Lung (tissue), 12 donors: ENCODE results near the gene CYP26C1. TPM values are rescaled to one million over a fixed set of nuclear protein-coding genes. Genes with fewer than 3 reads are reported as not detected.

Experiments
- ATAC-seq: fragments of 200-7000 bp; cut with Tn5 transposase; one replicate; pipeline ENCODE4 v1.9.1; 2020; ENCODE audit warnings: moderate number of reproducible peaks; ENCODE audit not compliant: insufficient read depth, low FRiP score
- DNase-seq, 3 donors: peaks; one replicate each; pipeline ENCODE4 v3.0.0-alpha.2; 2013 to 2017
- H3K27ac ChIP-seq, 2 donors: one replicate each; pipeline ENCODE4 v1.5.1; 2013; ENCODE audit warnings: mild to moderate bottlenecking in 2 of 2, moderate library complexity in 2 of 2, control low read depth in 1 of 2, inconsistent platforms in 1 of 2, low read depth in 1 of 2, low read length in 1 of 2
- H3K27me3 ChIP-seq, 3 donors: one replicate each; pipeline ENCODE4 v1.5.1; 2013; ENCODE audit warnings: low read length in 2 of 3; ENCODE audit not compliant: control insufficient read depth in 3 of 3, insufficient read depth in 3 of 3
- H3K36me3 ChIP-seq, 4 donors: one replicate each; pipeline ENCODE4 v1.5.1; 2013; ENCODE audit warnings: low read length in 4 of 4, mild to moderate bottlenecking in 1 of 4, moderate library complexity in 1 of 4; ENCODE audit not compliant: control insufficient read depth in 4 of 4, insufficient read depth in 4 of 4
- H3K4me1 ChIP-seq, 5 donors: one replicate each; pipeline ENCODE4 v1.5.1; 2013; ENCODE audit warnings: low read length in 5 of 5, mild to moderate bottlenecking in 2 of 5, moderate library complexity in 1 of 5; ENCODE audit not compliant: control insufficient read depth in 5 of 5, insufficient read depth in 5 of 5
- H3K4me3 ChIP-seq: one replicate; pipeline ENCODE4 v1.5.1; 2013; ENCODE audit warnings: mild to moderate bottlenecking, control low read depth, moderate library complexity
- H3K9ac ChIP-seq, 2 donors: one replicate each; pipeline ENCODE4 v1.5.1; 2013; ENCODE audit warnings: low read length in 2 of 2, control low read depth in 1 of 2; ENCODE audit not compliant: insufficient read depth in 1 of 2
- H3K9me3 ChIP-seq, 4 donors: one replicate each; pipeline ENCODE4 v1.5.1; 2013; ENCODE audit warnings: low read length in 3 of 4, mild to moderate bottlenecking in 1 of 4, moderate library complexity in 1 of 4; ENCODE audit not compliant: control insufficient read depth in 4 of 4, insufficient read depth in 3 of 4
- CTCF ChIP-seq: IDR thresholded peaks from 2 replicates; pipeline ENCODE4 v1.5.1; 2012; ENCODE audit warnings: mild to moderate bottlenecking; ENCODE audit errors: control extremely low read depth, extremely low read depth
- WGBS, 2 donors: extraction: QIAGEN DNeasy Blood & Tissue Kit; methylation state at CpG; one replicate each; pipeline ENCODE4 v1.1.7; 2013; 5-methylcytosine and 5-hydroxymethylcytosine counted together
- polyA plus RNA-seq, 2 donors: library from polyadenylated mRNA; stranded (reverse); fragments of 200-250 nt; gene quantifications; one replicate each; pipeline ENCODE4 v1.2.1, GENCODE V29; 2013
- total RNA-seq, 2 donors: library from RNA; depleted of rRNA in 1 of 2; stranded (reverse); fragments of >200 nt in 1 of 2; gene quantifications; one replicate each; pipeline ENCODE4 v1.2.1, GENCODE V29; 2014 to 2021
- donor health status: control.
- donor health status: control.
- donor health status: Bipolar disorder and iron deficiency.
- donor health status: healthy.
- donor health status: DM: yes; HTN: yes; CAD: no.

CYP26C1 gene
- total and polyA plus RNA-seq, 4 donors: 0.02 to 0.77 (median 0.06) TPM; not detected in 1

- ATAC-seq (no peak), DNase-seq (no peak)
- TF ChIP-seq CTCF: no peak
- Histone ChIP-seq H3K27ac (no peak overlapping the region), H3K27me3 (peaks cover 0 to 88% (median 81%) of the 10 kb centered on the region in 3 donors), H3K4me3 (no peak overlapping the region), H3K9ac (no peak overlapping the region), H3K4me1 (peaks cover 0 to 24% (median 16%) of the 10 kb centered on the region in 5 donors), H3K9me3 (peaks cover 0 to 7% (median 0%) of the 10 kb centered on the region in 4 donors), H3K36me3 (peaks cover 0 to 3% (median 0%) of the 10 kb centered on the region in 4 donors)
- WGBS, 2 donors: 25 to 37% methylated on average over 43 of the region's 43 CpGs
Measured at GRCh38 chr10:93063144-93063976, 2.8 kb downstream of the CYP26C1 start.

GRCh38 chr10:93063977-93064660 is 3.5 kb downstream of the CYP26C1 start:
- no peak for DNase-seq
- Histone ChIP-seq H3K36me3 (no peaks in the 10 kb centered on the region), H3K9ac (no peak overlapping the region), H3K4me1 (peaks cover 0 to 31% (median 22%) of the 10 kb centered on the region in 5 donors), H3K4me3 (no peak overlapping the region), H3K9me3 (peaks cover 0 to 9% (median 0%) of the 10 kb centered on the region in 4 donors), H3K27me3 (peaks cover 2 to 92% (median 82%) of the 10 kb centered on the region in 3 donors), H3K27ac (no peak overlapping the region)
- 81 to 82% methylated on average over 9 of the region's 9 CpGs for WGBS, 2 donors
- no peak for TF ChIP-seq CTCF
- ATAC-seq: no peak

GRCh38 chr10:93064874-93065660 is 4.5 kb downstream of the CYP26C1 start:
- DNase-seq (no peak), ATAC-seq (no peak)
- Histone ChIP-seq H3K4me1 (peaks cover 0 to 31% (median 15%) of the 10 kb centered on the region in 5 donors), H3K27ac (no peak overlapping the region), H3K27me3 (peaks cover 5 to 92% (median 78%) of the 10 kb centered on the region in 3 donors), H3K9me3 (peaks cover 0 to 9% (median 0%) of the 10 kb centered on the region in 4 donors), H3K9ac (no peak overlapping the region), H3K36me3 (no peaks in the 10 kb centered on the region), H3K4me3 (no peak overlapping the region)
- TF ChIP-seq CTCF: no peak
- WGBS, 2 donors: 78 to 84% methylated on average over 12 of the region's 12 CpGs
